ENCODE data around the gene SORL1.

The SORL1 gene

GRCh38 chr11:121590772-121591404, 138.8 kb downstream of the SORL1 start:
- FAIRE-seq = no peak

DNA sequence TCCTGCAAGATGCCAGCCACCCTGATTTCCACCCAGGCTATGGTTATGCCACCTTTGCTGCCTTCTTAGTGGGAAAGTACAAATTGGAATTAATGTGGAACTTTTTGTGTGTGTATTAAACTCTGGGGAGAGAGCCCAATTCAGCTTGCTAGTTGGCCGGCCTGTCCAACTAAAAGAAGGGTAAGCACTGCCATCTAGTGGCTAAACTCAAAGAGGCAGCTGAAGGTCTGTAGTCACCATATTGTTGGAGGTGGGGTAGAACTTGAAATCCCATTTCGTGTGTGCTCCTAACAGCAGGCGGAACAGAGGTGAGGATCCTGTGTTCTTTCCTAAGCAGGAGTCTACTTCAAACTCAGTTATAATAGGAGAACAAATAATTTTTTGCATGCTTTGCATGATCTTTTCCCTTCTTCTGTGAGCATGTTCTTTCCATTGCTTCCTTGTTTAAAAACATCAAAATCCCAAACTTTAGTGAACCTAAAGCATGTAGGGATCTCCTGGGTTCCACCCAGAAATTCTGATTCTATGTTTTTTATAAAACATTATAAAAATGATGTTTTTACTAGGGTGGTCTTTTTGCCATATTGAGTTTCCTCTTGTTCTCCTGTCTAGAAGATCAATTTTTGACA, 139.4 kb downstream of the SORL1 start:
- no peak for FAIRE-seq

- no peak for FAIRE-seq
Measured at GRCh38 chr11:121592708-121593107, 140.6 kb downstream of the SORL1 start.

- no peak for FAIRE-seq
Measured at GRCh38 chr11:121595717-121596161, 143.6 kb downstream of the SORL1 start.

- no peak for FAIRE-seq
Measured at GRCh38 chr11:121596195-121597155, 144.4 kb downstream of the SORL1 start.

DNA sequence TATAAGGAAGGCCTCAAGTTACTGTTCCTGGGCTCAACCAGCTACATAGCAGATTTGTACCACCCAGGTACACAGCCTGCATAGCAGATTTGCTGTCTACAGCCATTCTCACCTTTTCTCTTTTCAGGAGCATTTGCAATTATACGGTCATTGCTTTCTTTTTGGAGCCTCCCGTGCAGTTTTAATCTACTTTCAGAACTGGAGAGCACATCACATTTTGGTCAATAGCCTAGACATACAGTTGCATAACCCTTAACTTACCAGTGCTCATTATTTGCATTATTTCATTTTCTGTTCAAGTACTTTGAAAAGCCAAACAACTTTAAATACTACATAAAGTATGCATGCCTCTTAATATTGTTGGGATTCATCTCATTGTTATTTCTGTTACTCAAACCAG, 151.2 kb downstream of the SORL1 start:
- no peak for FAIRE-seq

DNA sequence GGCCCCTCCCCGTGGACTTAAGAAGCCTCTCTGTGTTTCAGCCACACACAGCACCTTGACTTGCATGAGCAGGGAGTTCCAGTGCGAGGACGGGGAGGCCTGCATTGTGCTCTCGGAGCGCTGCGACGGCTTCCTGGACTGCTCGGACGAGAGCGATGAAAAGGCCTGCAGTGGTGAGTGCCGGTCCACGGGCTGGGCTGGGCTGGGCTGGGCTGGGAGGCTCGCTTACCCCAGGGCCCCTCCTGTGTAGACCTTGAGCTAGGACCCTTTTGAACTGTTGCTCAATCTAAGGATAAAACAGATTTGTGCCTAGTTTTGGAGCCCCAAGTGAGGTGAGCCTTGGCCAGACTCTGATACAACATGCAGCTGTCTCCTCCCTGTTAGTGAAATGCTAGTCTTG, 152.0 kb downstream of the SORL1 start:
- no peak for FAIRE-seq

DNA sequence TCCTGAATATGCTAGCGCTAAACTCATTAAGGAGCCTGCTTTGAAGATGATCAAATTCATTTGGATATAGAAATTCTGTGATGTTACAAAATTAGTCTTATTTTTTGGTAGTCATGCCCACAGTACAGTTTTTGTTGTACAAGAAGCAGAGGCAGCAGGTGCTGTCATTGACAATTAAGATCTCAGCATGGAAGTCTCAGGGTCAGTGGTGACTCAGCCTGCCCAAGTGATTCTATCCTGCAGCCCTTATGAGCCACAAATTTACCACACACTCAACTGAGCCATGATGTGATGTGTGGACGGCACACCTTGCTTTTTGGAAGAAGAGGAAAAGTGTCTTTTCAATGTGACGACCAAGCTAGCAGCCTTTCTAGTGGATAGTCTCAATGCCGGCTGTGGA, 154.2 kb downstream of the SORL1 start:
- no peak for FAIRE-seq

DNA sequence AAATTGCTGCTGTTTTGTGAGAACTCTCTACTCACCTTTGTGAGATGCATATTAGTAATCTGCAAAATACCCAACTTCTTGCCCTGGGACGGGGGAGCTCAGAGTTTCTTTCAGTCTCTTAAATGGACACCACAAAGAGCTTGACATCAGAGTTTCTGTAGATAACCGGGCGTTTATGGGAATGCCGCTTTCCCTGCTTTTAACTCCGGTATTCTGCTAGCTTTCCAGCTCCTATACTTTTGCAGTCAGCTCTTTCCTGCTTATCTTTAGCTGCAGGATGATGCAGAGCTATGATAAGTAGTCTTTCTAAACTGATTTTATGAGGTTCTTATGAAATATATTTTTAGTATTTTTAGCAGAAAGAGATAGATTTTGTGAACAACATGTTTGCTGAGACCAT, 155.2 kb downstream of the SORL1 start:
- FAIRE-seq = no peak

DNA sequence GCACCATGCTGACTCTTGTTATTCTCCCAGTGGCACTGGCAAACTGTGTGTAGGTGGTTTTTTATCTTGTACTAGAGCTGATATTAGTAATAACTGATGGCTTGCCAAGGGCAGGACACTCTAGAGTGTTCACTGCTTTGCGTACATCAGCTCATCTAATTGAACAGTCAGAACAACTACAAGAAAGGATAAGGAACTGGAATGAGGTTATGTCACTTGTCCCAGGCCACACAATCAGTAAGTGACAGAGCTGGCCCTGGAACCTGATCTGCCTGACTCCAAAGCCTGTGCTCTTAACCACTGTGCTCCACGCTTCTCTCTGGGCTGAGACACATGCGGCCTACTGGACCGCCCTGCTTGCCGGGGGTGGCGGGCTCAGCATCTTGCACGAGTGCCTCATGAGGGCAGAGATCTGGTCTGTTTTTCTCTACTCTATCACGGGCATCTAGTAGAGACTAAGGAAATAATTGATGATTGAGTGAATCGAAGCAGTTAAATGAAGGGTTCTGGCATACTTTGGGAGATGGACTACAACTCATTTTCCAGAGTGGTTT, 156.5 kb downstream of the SORL1 start:
- no peak for FAIRE-seq

DNA sequence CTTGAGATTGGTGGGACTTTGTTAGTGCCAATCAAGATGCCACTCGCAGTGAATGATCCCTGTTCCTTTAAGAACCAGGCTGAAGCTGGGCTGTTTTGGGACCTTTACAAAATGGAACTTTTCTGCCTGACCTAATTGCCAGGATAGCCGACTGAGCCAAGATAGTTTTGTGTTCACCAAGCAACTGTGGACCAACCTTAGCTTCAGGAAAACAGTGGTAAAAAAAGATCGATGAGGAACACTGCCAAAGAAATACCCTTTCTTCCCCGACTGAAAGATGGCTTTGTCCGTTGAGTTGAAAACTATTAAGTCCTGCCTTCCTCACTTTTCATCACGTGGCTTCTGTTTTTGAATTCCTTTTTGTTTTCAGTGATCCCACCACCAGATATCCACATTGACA, 158.6 kb downstream of the SORL1 start:
- FAIRE-seq = no peak

GRCh38 chr11:121611242-121611641, 159.1 kb downstream of the SORL1 start:
- no peak for FAIRE-seq

DNA sequence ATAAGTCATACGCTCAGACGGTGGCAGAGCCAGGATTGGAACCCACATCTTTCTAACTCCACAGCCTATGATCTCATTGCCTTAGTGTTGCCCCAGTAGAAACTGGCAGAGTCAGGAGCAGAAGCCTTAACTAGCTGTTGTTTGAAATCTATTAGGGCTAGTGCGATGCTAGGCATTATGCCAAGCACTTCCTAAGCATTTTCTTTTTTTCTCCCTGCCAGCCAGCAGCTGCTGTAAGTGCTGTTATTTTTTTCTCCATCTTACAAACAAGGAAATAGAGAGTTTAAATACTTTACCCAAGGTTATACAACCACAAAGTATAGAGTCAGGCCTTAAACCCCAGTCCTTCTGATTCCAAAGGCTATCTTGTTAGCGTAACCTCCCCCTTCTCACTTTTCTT, 161.6 kb downstream of the SORL1 start:
- no peak for FAIRE-seq

GRCh38 chr11:121614636-121615240, 162.6 kb downstream of the SORL1 start:
- no peak for FAIRE-seq

- FAIRE-seq = no peak
Measured at GRCh38 chr11:121615501-121615900, 163.4 kb downstream of the SORL1 start.

DNA sequence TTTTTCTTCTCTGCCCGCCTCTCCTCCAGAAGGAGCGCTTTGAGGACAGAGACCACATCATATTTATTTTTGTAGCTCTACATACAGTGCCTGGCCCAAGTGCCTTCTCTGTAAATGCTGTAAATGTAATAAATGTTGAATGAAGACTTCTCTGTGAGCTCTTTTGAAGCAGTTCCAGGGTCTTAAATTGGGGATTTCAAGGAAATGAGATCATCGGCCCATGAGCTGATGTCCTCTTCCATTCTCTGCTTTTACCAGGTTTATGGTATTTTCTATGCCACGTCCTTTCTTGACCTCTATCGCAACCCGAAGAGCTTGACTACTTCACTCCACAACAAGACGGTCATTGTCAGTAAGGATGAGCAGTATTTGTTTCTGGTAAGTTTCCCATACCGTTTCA, 166.4 kb downstream of the SORL1 start:
- no peak for FAIRE-seq

- FAIRE-seq = no peak
Measured at GRCh38 chr11:121625777-121626506, 173.8 kb downstream of the SORL1 start.

DNA sequence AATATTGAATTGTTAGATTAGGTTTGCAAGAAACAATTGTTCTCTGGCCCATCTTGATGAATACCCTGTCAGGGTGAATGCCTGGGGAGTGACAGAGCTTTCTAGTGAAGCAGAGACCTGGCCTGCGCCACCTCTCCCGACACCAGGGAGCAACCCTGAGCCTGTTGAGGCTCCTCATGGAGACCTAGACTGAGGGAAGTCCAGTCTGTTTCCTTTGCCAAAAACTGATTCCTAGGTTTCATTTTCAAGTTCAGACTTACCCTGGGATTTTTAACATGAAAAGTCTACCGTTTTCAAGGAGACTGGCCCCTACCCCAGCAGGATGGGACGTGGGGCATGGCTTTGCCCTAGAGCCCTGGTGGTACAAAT, 174.4 kb downstream of the SORL1 start:
- FAIRE-seq = no peak

DNA sequence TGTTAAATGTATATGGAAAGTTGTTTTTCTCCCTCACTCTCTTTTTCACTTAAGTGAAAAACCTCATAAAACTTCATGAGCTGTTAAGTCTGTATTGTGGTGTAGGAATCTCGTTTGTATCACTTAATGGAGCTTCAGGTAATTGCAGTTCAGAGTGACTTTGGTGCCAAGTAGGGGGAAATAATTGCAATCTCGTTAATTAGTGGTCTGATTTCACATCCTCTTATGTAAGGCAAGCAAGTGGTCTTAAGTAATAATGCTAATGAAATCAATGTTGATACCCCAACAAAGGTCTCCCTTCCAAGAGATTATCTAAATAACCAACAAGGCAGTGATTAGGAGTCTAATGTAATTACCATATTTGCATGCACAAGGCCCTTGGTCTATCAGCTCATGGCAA, 174.9 kb downstream of the SORL1 start:
- no peak for FAIRE-seq

DNA sequence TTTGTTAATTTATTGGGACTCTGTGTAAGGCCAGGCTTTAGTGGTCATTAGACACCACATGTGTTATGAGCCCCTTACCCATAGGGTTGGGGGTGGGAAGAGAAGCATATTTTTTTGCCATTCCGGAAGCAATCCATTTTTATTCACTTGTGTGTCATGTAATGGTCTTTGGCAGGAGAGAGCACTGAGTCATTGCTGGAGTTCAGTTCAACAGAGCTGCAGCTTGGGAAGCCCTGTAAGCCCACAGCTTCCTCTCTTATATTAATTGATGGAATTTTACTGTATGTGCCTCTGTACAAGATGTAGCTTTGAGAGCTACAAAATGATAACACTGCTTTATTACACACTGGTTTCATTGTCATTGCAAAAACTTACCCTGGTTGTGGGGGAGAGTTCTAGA, 177.9 kb downstream of the SORL1 start:
- FAIRE-seq = no peak

DNA sequence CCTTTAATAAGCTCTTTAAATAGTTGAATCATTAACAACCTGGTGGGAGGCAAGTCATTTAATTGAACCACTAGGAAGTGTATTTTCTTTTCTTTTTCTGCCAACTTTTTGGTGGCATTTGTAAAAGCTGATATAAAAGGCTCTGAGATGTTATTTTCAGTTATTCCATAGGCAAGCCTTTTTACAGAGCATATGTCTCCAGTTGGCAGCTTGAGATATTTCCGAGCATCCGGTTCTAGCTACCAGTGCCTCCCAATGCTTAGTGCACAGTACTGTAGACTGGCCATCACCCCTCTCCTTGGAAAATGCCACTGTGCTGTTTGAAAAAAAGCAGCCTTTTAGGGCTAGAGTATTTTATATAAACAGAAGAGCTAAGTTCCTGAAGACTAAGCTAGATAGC, 179.3 kb downstream of the SORL1 start:
- FAIRE-seq = no peak

DNA sequence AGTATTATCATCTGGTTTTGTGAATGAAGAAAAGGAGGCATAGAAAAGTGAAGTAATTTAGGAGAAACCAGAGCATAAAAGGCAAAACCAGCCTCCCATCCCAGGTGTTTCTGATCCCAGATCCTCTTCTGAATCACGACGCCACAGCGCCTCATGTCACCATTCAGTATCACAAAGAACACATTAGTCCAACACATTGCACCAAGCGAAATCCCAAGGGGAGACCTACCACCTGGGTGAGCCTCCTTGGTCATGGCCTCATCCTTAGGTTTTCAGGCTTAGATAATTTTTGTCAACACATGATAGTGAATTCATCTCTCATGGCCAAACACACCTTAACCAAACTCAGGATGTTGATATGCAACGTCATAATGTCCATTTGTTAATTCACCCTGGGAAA, 182.2 kb downstream of the SORL1 start:
- FAIRE-seq = no peak

All from colon (tissue), 2 donors.